Omental fat pad (tissue), 4 donors: ENCODE measurements around the gene CTNS. TPM values are rescaled to one million over a fixed set of nuclear protein-coding genes. Genes with fewer than 3 reads are reported as not detected.
A peak's percentile ranks its signal among the peaks of the same experiment; 100 is the strongest.

ENCODE experiments used
- ATAC-seq: fragments of 150-250 bp; one replicate; pipeline ENCODE4 v1.9.1; 2016; ENCODE audit warnings: mild to moderate bottlenecking, moderate library complexity; ENCODE audit not compliant: low FRiP score
- DNase-seq: peaks from one replicate; pipeline ENCODE4 v3.0.0-alpha.2; 2019; ENCODE audit warnings: low spot score
- CTCF ChIP-seq, 3 donors: fragments of 450-650 bp; IDR thresholded peaks; one replicate each; pipeline ENCODE4 v1.5.1; 2016 to 2017; ENCODE audit warnings: antibody characterized with exemption in 3 of 3, mild to moderate bottlenecking in 3 of 3, moderate library complexity in 2 of 3
- total RNA-seq, 4 donors: library from RNA; depleted of rRNA; stranded (reverse); fragments of >200 nt; gene quantifications; one replicate each; pipeline ENCODE4 v1.1.0, GENCODE V29; 2016

Gene CTNS
- total RNA-seq, result 10 to 100 TPM; 18.8 to 29.9 (median 23.1) TPM

GRCh38 chr17:3636154-3636907, at the start of gene CTNS, which contains the start of gene SHPK:
CTNS (plus strand) TSS chr17:3636760; CDS start chr17:3640207, 3,447 bp downstream.
SHPK (minus strand) TSS chr17:3636250; CDS start chr17:3636219, 31 bp downstream.
- TF ChIP-seq CTCF (IDR thresholded peaks at IDR 0.05), result no peak
- DNase-seq, result peak; percentile 85
- ATAC-seq, result peak; percentile 99

DNA sequence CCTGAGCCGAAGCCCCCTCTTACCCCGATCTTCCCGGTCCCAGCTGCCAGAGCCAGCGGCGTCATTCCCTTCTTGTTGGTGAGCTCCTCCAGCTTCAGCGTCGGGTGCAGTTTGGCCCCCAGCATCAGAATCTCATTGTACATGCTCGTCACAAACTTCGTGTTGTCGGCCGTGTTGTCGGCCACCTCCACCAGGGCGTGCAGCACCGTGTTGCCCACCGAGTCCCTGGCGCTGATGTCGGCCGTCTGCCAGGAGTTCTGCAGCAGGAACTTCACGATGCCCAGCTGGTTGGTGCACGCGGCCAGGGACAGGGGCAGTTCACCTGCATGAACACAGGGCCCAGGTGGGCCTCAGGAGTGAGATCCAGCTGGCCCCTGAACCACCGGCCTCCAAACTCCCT, 46.8 kb upstream of the CTNS start:
- TF ChIP-seq CTCF (IDR thresholded peaks at IDR 0.05), result no peak
- DNase-seq (no peak), ATAC-seq (no peak)

DNA sequence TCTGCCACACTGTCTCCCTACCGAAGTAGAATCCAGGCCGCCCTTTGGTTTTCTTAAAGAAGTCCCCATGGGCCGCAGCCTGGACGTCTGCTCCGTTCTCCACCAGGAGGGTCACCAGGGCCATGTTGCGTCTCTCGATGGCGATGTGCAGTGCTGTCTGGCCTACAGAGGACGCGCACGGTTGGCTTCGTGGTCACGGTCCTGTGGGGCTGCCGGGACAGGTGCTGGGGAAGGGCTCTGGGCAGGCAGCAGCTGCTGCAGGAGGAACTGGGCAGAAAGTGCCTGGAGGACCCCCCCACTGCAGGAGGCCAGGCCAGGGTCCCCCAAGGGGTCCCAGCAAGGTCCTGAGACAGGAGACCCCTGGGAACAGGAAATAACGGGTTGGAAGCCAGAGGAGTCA, 46.3 kb upstream of the CTNS start:
- ATAC-seq, result no peak
- TF ChIP-seq CTCF (IDR thresholded peaks at IDR 0.05), result no peak
- no peak for DNase-seq

GRCh38 chr17:3590768-3591167, 45.8 kb upstream of the CTNS start:
- no peak for TF ChIP-seq CTCF (IDR thresholded peaks at IDR 0.05)
- no peak for ATAC-seq
- no peak for DNase-seq

GRCh38 chr17:3592216-3592860, 44.2 kb upstream of the CTNS start:
- no peak for TF ChIP-seq CTCF (IDR thresholded peaks at IDR 0.05)
- ATAC-seq, result no peak

GRCh38 chr17:3593384-3593783, 43.2 kb upstream of the CTNS start:
- ATAC-seq, result no peak
- DNase-seq, result no peak
- no peak for TF ChIP-seq CTCF (IDR thresholded peaks at IDR 0.05)

More at GRCh38 chr17:3592216-3592860, 44.2 kb upstream of the CTNS start:
- no peak for DNase-seq
